ENCODE data around the gene ZYG11A.

GRCh38 chr1:52900402-52900801 is 57.8 kb downstream of the ZYG11A start:
- TF ChIP-seq CTCF (IDR thresholded peaks at IDR 0.05; ENCODE audit: insufficient read depth, low read depth, low read length) (no peak), EZH2 (IDR thresholded peaks at IDR 0.05; ENCODE audit: insufficient read depth, low read length) (no peak)

Data from astrocyte (in vitro differentiated cells and primary cell).